Middle frontal gyrus (tissue), 1 donor: ENCODE results near the gene ZCWPW1.
"Not testable (repeated sequence)": the region's sequence is repeated elsewhere in the genome, so short reads cannot be mapped to it uniquely, and the experiment has no call there.

ENCODE experiments used
- DNase-seq: peaks from one replicate; pipeline ENCODE4 v3.0.0-alpha.2; 2015; ENCODE audit warnings: low spot score; ENCODE audit errors: extremely low spot score

Gene ZCWPW1

DNA sequence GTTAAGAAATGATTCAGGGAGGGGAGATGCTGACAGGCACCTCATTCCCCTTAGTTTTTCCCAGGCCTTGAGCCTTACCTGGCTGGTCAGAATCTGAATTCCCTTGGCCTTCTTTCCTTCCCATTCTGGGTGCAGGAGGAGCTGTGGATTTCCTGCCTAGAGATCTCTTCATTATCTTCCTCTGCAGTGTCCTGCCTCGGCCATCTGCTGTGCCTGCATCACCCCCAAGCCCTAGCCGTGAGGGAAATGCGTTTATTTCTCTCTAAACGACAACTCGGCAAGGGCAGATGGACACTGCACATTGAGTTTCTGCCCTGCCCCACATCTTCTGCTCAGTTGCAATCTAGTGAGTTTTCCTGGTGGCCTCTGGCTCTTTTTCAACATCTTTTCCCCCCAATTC is 26.7 kb downstream of the ZCWPW1 start:
- DNase-seq = no peak

GRCh38 chr7:100400656-100401055 is 27.8 kb downstream of the ZCWPW1 start:
- no peak for DNase-seq

DNA sequence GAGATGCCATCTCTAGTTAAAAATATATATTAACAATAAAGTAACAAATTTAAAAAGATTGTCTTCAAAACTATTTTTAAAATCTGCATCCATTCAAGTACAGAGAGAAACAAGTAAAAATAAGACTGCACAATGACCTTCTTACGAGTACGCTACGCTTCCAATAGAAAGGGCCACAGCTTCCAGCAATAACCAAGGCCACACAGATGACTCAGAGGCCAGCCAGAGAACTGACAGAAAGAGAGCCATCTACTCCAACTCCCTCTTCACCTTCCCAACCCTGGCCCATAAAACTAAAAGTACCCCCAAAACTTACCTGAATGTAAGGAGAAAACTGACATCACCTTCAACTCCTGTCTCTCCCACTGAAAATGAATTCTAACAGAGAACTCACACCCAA is 28.5 kb downstream of the ZCWPW1 start:
- DNase-seq = no peak

DNA sequence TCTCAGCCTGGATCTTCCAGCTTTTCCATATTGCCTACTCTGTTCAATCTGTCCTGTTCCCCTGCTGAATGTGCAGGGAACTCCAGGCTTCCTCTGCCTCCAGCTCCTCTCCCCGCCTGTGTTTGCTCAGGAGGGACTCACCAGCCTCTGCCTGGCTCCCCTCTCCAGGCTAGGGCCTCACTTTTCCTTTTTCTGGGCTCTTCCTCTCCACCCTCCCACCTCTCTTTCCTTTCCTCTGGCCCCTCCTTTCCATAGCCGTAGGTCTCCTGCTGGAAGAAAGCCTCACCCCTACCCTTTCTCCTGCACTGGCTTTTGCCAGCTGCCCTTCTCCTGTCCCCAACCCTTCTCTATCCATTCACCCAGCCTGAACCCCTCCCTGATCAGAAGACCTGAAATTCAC is 30.3 kb downstream of the ZCWPW1 start:
- DNase-seq = no peak

- no peak for DNase-seq
Observed at GRCh38 chr7:100397315-100398081, 31.0 kb downstream of the ZCWPW1 start.

DNA sequence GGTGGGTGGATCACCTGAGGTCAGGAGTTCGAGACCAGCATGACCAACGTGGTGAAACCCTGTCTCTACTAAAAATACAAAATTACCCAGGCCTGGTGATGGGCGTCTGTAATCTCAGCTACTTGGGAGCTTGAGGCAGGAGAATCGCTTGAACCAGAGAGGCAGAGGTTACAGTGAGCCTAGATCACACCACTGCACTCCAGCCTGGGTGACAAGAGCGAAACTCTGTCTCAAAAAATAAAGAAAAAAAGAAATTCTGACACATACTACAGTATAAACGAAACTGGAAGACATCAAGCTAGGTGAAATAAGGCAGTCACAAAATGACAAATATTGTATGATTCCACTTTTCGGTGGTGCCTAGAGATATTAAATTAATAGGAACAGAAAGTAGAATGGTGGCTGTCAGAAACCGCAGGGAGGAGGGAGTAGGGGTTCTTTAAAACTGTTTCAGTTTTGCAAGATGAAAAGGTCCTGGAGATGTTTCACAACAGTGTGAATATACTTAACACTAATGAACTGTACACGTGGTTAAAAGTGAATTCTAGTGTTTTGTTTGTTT is 32.0 kb downstream of the ZCWPW1 start:
- no peak for DNase-seq

DNA sequence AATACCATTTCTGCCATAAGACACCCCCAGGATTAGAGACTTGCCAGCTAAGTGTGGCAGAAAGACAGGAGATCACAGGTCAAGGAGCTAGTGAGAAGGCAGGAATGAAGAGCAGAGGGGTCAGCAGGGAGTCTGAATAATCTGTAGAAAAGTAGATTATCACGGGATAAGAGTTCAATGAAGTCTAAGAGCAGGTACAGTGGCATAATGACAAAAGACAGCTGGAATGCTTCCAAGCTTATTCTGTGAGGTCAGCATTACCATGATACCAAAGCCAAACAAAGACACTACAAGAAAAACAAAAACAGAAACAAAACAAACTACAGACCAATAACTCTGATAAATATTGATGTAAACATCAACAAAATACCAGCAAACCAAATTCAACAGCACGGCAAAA is 34.4 kb downstream of the ZCWPW1 start:
- no peak for DNase-seq

- DNase-seq = no peak
Observed at GRCh38 chr7:100393233-100393905, 35.1 kb downstream of the ZCWPW1 start.

GRCh38 chr7:100390286-100391009 is 38.1 kb downstream of the ZCWPW1 start:
- no peak for DNase-seq

- no peak for DNase-seq
Observed at GRCh38 chr7:100389437-100390088, 38.9 kb downstream of the ZCWPW1 start.

DNA sequence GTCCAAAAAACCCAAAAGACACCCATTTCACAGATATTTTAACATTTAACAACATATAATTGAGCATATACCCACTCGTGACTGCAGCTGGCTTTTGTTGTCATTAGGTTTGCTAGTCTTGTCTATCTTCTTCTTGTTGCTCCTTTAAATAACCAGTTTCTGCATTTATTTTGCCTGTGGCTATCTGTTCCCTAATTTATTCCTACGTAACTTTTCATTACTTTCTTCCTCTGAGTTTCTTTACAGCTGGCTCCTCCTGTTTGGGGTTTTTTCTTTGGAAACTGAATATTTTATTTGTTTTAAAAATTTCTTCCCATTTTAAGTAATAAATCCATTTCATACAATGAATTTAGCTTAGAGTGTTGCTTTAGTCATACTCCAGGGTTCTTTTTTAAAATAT is 40.8 kb downstream of the ZCWPW1 start:
- DNase-seq = no peak

DNA sequence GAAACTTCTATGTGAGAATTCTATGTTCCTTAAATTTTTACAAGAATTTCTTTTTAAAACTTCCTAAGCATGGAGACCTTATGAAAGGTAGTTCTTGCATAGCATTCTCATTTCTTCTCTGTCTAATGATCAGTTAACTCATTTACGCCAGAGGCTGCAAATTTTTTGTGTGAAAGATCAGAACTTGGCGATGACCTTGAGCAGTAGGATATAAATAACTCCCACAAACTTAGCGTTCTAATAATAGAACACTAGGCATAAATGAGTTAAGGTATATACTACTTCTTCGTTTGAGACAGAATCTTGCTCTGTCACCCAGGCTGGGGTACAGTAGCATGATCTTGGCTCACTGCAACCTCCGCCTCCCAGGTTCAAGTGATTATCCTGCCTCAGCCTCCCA is 41.6 kb downstream of the ZCWPW1 start:
- DNase-seq = no peak

DNA sequence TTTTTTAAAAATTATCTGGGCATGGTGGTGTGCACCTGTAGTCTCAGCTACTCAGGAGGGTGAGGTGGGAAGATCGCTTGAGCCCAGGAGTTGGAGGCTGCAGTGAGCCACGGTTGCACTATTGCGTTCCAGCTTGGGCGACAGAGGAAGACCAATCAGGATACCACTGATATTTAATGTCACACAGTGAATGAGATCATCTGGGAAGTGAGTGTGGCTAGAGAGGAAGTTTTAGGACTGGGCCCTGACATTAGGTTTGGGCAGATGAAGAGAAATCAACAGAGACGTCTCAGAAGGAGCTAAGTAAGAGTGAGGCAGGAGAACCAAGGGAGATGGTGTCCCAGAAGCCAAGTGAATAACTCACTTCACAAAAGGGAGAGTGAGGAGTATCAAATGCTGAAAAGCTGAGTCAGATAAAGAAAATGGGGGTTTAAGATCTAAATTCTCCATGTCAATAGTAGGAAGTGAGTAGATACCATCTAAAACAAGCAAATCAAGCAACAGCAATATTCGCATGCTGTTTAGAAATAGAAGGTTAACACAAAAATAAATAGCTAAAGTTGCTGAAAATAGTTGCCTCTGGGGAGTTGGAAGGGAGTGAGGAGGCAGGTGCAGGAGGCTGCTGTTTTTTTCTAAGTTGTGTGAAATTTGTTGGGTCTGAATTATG is 43.7 kb downstream of the ZCWPW1 start:
- DNase-seq = no peak

- DNase-seq = not testable (repeated sequence)
Observed at GRCh38 chr7:100382234-100382853, 46.2 kb downstream of the ZCWPW1 start.

DNA sequence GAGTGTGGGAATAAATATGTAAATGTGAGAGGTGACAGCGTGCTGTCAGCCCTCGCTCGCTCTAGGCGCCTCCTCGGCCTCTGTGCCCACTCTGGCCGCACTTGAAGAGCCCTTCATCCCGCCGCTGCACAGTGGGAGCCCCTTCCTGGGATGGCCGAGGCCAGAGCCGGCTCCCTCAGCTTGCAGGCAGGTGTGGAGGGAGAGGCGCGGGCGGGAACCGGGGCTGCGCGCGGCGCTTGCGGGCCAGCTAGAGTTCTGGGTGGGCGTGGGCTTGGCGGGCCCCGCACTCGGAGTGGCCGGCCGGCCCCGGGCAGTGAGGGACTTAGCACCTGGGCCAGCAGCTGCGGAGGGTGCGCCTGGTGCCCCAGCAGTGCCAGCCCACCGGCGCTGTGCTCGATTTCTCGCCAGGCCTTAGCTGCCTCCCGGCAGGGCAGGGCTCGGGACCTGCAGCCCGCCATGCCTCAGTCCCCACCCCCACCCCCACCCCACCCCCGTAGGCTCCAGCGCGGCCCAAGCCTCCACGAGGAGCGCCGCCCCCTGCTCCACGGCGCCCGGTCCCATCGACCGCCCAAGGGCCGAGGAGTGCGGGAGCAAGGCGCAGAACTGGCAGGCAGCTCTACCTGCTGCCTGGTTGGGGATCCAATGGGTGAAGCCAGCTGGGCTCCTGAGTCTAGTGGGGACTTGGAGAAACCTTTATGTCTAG is 46.8 kb downstream of the ZCWPW1 start:
- DNase-seq = not testable (repeated sequence)

- no peak for DNase-seq
Observed at GRCh38 chr7:100380196-100380595, 48.3 kb downstream of the ZCWPW1 start.

GRCh38 chr7:100378114-100378755 is 50.3 kb downstream of the ZCWPW1 start:
- DNase-seq = no peak

- no peak for DNase-seq
Observed at GRCh38 chr7:100376066-100376465, 52.4 kb downstream of the ZCWPW1 start.

- DNase-seq = no peak
Observed at GRCh38 chr7:100374601-100375000, 53.9 kb downstream of the ZCWPW1 start.
